ENCODE data around the gene RUNX2. TPM values are rescaled to one million over a fixed set of nuclear protein-coding genes. Genes with fewer than 3 reads are reported as not detected.

The RUNX2 gene
- total and polyA plus RNA-seq, 9 of the 15 experiments (the other 6 are each of a cell fraction or from before 2014, with no cell fraction given), result 0.29 to 1.00 (median 0.43) TPM

DNA sequence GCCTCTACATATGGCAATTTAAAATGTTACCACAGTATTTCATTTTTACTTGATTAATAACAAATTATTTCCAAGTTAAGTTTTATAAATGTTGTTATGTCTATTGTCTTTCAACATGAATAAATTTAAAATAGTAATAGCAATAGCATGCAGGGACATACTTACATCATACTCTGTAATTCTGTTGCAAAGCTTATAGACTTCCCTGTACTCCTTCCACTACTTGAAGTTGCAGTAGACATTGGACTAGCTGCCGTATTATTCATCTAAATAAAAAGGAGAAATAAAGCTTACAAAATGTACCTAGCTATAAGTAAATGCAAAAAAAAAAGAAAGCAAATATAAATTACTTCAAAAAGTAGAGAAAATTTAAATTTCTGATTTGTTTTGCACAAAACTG is 36.9 kb downstream of the RUNX2 start (continued):
- TF ChIP-seq, protein P1, sequence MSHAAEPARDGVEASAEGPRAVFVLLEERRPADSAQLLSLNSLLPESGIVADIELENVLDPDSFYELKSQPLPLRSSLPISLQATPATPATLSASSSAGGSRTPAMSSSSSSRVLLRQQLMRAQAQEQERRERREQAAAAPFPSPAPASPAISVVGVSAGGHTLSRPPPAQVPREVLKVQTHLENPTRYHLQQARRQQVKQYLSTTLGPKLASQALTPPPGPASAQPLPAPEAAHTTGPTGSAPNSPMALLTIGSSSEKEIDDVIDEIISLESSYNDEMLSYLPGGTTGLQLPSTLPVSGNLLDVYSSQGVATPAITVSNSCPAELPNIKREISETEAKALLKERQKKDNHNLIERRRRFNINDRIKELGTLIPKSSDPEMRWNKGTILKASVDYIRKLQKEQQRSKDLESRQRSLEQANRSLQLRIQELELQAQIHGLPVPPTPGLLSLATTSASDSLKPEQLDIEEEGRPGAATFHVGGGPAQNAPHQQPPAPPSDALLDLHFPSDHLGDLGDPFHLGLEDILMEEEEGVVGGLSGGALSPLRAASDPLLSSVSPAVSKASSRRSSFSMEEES (CRISPR knock-in tag; IDR thresholded peaks at IDR 0.05), result no peak
- no peak for TF ChIP-seq CBX8 (IDR thresholded peaks at IDR 0.05; ENCODE audit: borderline replicate concordance, extremely low read depth, low read depth, low read length, poor library complexity, severe bottlenecking)
- no peak for TF ChIP-seq FOXJ2 (tag; IDR thresholded peaks at IDR 0.05)
- no peak for TF ChIP-seq FUS (optimal IDR thresholded peaks at IDR 0.05; ENCODE audit: low read depth, low read length)
- TF ChIP-seq HLTF (IDR thresholded peaks at IDR 0.05), result no peak
- no peak for TF ChIP-seq LARP7 (IDR thresholded peaks at IDR 0.05)
- TF ChIP-seq NR1H2 (CRISPR knock-in tag; IDR thresholded peaks at IDR 0.05), result no peak
- TF ChIP-seq, protein P2, sequence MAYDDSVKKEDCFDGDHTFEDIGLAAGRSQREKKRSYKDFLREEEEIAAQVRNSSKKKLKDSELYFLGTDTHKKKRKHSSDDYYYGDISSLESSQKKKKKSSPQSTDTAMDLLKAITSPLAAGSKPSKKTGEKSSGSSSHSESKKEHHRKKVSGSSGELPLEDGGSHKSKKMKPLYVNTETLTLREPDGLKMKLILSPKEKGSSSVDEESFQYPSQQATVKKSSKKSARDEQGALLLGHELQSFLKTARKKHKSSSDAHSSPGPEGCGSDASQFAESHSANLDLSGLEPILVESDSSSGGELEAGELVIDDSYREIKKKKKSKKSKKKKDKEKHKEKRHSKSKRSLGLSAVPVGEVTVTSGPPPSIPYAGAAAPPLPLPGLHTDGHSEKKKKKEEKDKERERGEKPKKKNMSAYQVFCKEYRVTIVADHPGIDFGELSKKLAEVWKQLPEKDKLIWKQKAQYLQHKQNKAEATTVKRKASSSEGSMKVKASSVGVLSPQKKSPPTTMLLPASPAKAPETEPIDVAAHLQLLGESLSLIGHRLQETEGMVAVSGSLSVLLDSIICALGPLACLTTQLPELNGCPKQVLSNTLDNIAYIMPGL (CRISPR knock-in tag; IDR thresholded peaks at IDR 0.05), result no peak

DNA sequence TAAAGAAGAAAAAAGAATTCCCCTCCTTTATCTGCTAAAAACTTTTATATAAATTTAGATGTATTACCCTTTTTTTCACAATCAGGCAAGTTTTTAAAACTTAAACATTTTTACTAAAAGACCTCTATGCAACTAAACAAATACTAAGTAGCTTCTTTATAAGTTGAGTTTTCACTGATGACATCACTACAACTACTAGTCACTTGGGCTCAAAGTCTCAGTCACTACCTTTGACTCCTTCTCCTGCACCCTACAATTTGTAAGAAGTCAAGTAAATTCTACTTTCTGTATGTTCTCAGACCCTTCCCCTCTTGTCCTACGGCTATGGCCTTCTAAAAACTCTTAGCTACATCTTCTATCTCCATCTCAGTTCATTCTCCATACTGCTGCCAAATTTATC is 38.4 kb downstream of the RUNX2 start:
- H3K27ac ChIP-seq (ENCODE audit: extremely low read depth, low read depth, low read length), result no peak overlapping the region
- FAIRE-seq (no peak), ATAC-seq (no peak), DNase-seq (ENCODE audit: extremely low read depth in 1 of 4, low spot score in 3 of 4) (no peak)
- H3K4me3 ChIP-seq, result no peak overlapping the region
- 86% methylated on average over 1 of the region's 1 CpG for WGBS (ENCODE audit: insufficient coverage, low coverage, missing lambda C conversion rate)
- H3K4me1 ChIP-seq (replicated peaks in 1 of 2; ENCODE audit: control insufficient read depth in 2 of 2, insufficient read depth in 2 of 2, low read length in 2 of 2), result no peaks in the 10 kb centered on the region
- no peaks in the 10 kb centered on the region for H3K9me1 ChIP-seq (ENCODE audit: control insufficient read depth, insufficient read depth, low read length)
- no peaks in the 10 kb centered on the region for H3K36me3 ChIP-seq (ENCODE audit: control insufficient read depth, insufficient read depth, low read length)
- no peaks in the 10 kb centered on the region for H3K79me2 ChIP-seq (ENCODE audit: control insufficient read depth, insufficient read depth, low read length)
- no peaks in the 10 kb centered on the region for H4K20me1 ChIP-seq (replicated peaks; ENCODE audit: control insufficient read depth, insufficient read depth, low read length)
- intact Hi-C loops (cut with micrococcal nuclease) (no loop called here), in situ Hi-C loops (cut with MboI) (no loop called here)
- no peak overlapping the region for H3K9ac ChIP-seq (ENCODE audit: insufficient read depth in 1 of 2, low read depth in 2 of 2, low read length in 2 of 2)
- H3K9me3 ChIP-seq (replicated peaks; ENCODE audit: control insufficient read depth, insufficient read depth, low read depth, low read length), result no peaks in the 10 kb centered on the region
- ChIA-PET POLR2A (interaction anchor here (0.7 to 2.6 kb wide), 5 partner anchors 9 to 27 kb away, joined by 3 to 17 read pairs (median 3); partner anchors contain the start of gene SUPT3H), CTCF (ENCODE audit: low intra/inter-chr PET ratio) (no interaction called here)
- H2AFZ ChIP-seq (ENCODE audit: low read depth, low read length), result no peak overlapping the region
- no peak overlapping the region for H3K4me2 ChIP-seq (ENCODE audit: insufficient read depth, low read length)
- H3K27me3 ChIP-seq (ENCODE audit: control insufficient read depth in 2 of 2, insufficient read depth in 2 of 2, low read length in 2 of 2), result no peaks in the 10 kb centered on the region
- BruUV-seq (replicated peaks), result no TSS peak
- TF ChIP-seq, protein P3, sequence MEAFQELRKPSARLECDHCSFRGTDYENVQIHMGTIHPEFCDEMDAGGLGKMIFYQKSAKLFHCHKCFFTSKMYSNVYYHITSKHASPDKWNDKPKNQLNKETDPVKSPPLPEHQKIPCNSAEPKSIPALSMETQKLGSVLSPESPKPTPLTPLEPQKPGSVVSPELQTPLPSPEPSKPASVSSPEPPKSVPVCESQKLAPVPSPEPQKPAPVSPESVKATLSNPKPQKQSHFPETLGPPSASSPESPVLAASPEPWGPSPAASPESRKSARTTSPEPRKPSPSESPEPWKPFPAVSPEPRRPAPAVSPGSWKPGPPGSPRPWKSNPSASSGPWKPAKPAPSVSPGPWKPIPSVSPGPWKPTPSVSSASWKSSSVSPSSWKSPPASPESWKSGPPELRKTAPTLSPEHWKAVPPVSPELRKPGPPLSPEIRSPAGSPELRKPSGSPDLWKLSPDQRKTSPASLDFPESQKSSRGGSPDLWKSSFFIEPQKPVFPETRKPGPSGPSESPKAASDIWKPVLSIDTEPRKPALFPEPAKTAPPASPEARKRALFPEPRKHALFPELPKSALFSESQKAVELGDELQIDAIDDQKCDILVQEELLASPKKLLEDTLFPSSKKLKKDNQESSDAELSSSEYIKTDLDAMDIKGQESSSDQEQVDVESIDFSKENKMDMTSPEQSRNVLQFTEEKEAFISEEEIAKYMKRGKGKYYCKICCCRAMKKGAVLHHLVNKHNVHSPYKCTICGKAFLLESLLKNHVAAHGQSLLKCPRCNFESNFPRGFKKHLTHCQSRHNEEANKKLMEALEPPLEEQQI (IDR thresholded peaks at IDR 0.05), result no peak
- TF ChIP-seq KDM5B (IDR thresholded peaks at IDR 0.05; ENCODE audit: insufficient replicate concordance, low read depth, low read length) (no peak), CREM (IDR thresholded peaks at IDR 0.05; ENCODE audit: low read depth) (no peak)
- TF ChIP-seq, protein P4, sequence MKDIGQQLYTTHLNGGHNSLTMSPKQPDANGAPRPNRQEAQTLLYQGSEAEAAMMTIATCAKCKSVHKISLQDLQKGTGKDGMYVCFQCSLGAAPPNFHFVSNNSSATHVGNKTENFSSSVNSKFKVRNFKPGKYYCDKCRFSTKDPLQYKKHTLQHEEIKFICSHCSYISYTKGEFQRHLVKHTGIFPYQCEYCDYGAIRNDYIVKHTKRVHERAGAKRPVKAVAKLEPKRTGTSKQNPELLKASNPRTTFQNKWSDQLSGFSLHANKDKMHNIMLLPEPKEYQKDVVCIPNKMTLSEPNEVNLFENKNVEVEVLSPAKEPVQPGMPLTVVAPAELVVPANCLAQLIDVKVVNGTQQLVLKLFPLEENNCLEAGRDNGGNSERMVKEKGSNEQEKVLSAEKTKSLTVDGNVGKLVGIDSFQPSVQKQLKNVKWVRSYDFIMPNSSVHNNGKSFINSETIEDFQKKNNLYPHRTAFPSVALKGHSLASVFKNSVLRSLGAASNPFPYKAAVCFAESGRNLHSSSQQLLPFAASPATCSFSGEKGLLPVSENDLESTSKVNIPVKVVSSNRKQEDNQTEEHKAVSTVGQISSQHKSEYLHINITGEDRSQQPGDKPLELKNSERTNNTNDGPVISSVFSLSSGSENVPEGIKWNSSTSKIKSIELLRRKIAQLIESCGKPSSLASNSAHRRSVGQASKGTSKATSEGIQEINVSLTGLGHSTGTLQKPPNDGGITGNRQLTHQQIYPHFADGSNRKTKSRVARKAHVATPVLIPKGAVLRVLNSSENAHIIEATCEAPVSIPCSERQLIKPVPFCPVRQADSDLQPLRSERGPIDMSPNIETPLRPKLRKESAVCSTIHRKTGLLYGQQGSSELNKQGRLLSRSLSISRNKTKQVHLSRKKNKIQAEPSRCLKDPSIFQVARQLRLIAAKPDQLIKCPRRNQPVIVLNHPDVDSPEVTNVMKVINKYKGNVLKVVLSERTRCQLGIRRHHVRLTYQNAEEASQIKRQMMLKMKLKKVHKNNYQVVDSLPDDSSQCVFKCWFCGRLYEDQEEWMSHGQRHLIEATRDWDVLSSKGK (CRISPR knock-in tag; IDR thresholded peaks at IDR 0.05), result no peak

Data from K562 (cell line).